Measurements from ENCODE around the gene EML1.

The EML1 gene

GRCh38 chr14:99793213-99794150 is at the start of gene EML1:
Gene EML1, plus strand, starts transcription at chr14:99793413. Its CDS starts 64 bp downstream, at chr14:99793477.
- Mint-ChIP-seq H3K27ac (no peak within 1 kb of the TSS), H3K4me1 (ENCODE audit: low read depth) (peaks cover 28% of the 10 kb centered on the region), H3K27me3 (peaks cover 21% of the 10 kb centered on the region), H3K9me3 (ENCODE audit: low read depth) (no peaks in the 10 kb centered on the region), H3K36me3 (no peaks in the 10 kb centered on the region), H3K4me3 (peak within 1 kb of the TSS; percentile 82)

- Mint-ChIP-seq H3K36me3 (no peaks in the 10 kb centered on the region), H3K27me3 (peaks cover 8% of the 10 kb centered on the region), H3K4me3 (no peak overlapping the region), H3K27ac (no peak overlapping the region), H3K9me3 (ENCODE audit: low read depth) (no peaks in the 10 kb centered on the region), H3K4me1 (ENCODE audit: low read depth) (peaks cover 10% of the 10 kb centered on the region)
These were observed 48.9 kb upstream of the EML1 start for GRCh38 chr14:99744199-99744872.

- Mint-ChIP-seq H3K27me3 (peaks cover 4% of the 10 kb centered on the region), H3K4me3 (no peak overlapping the region), H3K36me3 (no peaks in the 10 kb centered on the region), H3K9me3 (ENCODE audit: low read depth) (no peaks in the 10 kb centered on the region), H3K27ac (no peak overlapping the region), H3K4me1 (ENCODE audit: low read depth) (peaks cover 10% of the 10 kb centered on the region)
These were observed 48.4 kb upstream of the EML1 start for GRCh38 chr14:99744873-99745224.

- Mint-ChIP-seq H3K27ac (no peak overlapping the region), H3K36me3 (no peaks in the 10 kb centered on the region), H3K4me3 (no peak overlapping the region), H3K4me1 (ENCODE audit: low read depth) (peaks cover 10% of the 10 kb centered on the region), H3K27me3 (peaks cover 4% of the 10 kb centered on the region), H3K9me3 (ENCODE audit: low read depth) (no peaks in the 10 kb centered on the region)
These were observed 47.8 kb upstream of the EML1 start for GRCh38 chr14:99745307-99745951.

- H3K9me3 Mint-ChIP-seq (ENCODE audit: low read depth) = no peaks in the 10 kb centered on the region
- H3K36me3 Mint-ChIP-seq = no peaks in the 10 kb centered on the region
- H3K27ac Mint-ChIP-seq = no peak overlapping the region
- H3K4me1 Mint-ChIP-seq (ENCODE audit: low read depth) = peaks cover 18% of the 10 kb centered on the region
- no peak overlapping the region for H3K4me3 Mint-ChIP-seq
- H3K27me3 Mint-ChIP-seq = peaks cover 9% of the 10 kb centered on the region
These were observed 46.0 kb upstream of the EML1 start for GRCh38 chr14:99747167-99747566.

- H3K4me3 Mint-ChIP-seq = no peak overlapping the region
- H3K27ac Mint-ChIP-seq = no peak overlapping the region
These were observed 45.5 kb upstream of the EML1 start for GRCh38 chr14:99747582-99748330.

GRCh38 chr14:99748529-99748928 is 44.7 kb upstream of the EML1 start:
- Mint-ChIP-seq H3K27ac (no peak overlapping the region), H3K27me3 (peaks cover 11% of the 10 kb centered on the region), H3K36me3 (no peaks in the 10 kb centered on the region), H3K4me1 (ENCODE audit: low read depth) (peaks cover 26% of the 10 kb centered on the region), H3K4me3 (no peak overlapping the region), H3K9me3 (ENCODE audit: low read depth) (no peaks in the 10 kb centered on the region)

More at GRCh38 chr14:99747582-99748330, 45.5 kb upstream of the EML1 start:
- Mint-ChIP-seq H3K36me3 (no peaks in the 10 kb centered on the region), H3K4me1 (ENCODE audit: low read depth) (peaks cover 22% of the 10 kb centered on the region), H3K9me3 (ENCODE audit: low read depth) (no peaks in the 10 kb centered on the region), H3K27me3 (peaks cover 8% of the 10 kb centered on the region)

- H3K27me3 Mint-ChIP-seq = peaks cover 12% of the 10 kb centered on the region
- H3K4me3 Mint-ChIP-seq = no peak overlapping the region
These were observed 44.1 kb upstream of the EML1 start for GRCh38 chr14:99749142-99749541.

GRCh38 chr14:99749763-99750715 is 43.2 kb upstream of the EML1 start:
- Mint-ChIP-seq H3K27me3 (peaks cover 16% of the 10 kb centered on the region), H3K4me3 (no peak overlapping the region), H3K27ac (no peak overlapping the region)

More at GRCh38 chr14:99749142-99749541, 44.1 kb upstream of the EML1 start:
- Mint-ChIP-seq H3K4me1 (ENCODE audit: low read depth) (peaks cover 29% of the 10 kb centered on the region), H3K27ac (no peak overlapping the region), H3K36me3 (no peaks in the 10 kb centered on the region), H3K9me3 (ENCODE audit: low read depth) (no peaks in the 10 kb centered on the region)

GRCh38 chr14:99750746-99751450 is 42.3 kb upstream of the EML1 start:
- Mint-ChIP-seq H3K27me3 (peaks cover 16% of the 10 kb centered on the region), H3K4me1 (ENCODE audit: low read depth) (peaks cover 28% of the 10 kb centered on the region), H3K36me3 (no peaks in the 10 kb centered on the region), H3K9me3 (ENCODE audit: low read depth) (no peaks in the 10 kb centered on the region), H3K27ac (no peak overlapping the region), H3K4me3 (no peak overlapping the region)

More at GRCh38 chr14:99749763-99750715, 43.2 kb upstream of the EML1 start:
- H3K4me1 Mint-ChIP-seq (ENCODE audit: low read depth) = peaks cover 29% of the 10 kb centered on the region
- H3K36me3 Mint-ChIP-seq = no peaks in the 10 kb centered on the region
- H3K9me3 Mint-ChIP-seq (ENCODE audit: low read depth) = no peaks in the 10 kb centered on the region

GRCh38 chr14:99751539-99752485 is 41.4 kb upstream of the EML1 start:
- no peaks in the 10 kb centered on the region for H3K9me3 Mint-ChIP-seq (ENCODE audit: low read depth)
- no peak overlapping the region for H3K4me3 Mint-ChIP-seq
- H3K27ac Mint-ChIP-seq = no peak overlapping the region
- H3K27me3 Mint-ChIP-seq = peaks cover 18% of the 10 kb centered on the region
- H3K4me1 Mint-ChIP-seq (ENCODE audit: low read depth) = peaks cover 23% of the 10 kb centered on the region
- no peaks in the 10 kb centered on the region for H3K36me3 Mint-ChIP-seq

- peaks cover 18% of the 10 kb centered on the region for H3K27me3 Mint-ChIP-seq
- H3K4me3 Mint-ChIP-seq = no peak overlapping the region
- no peak overlapping the region for H3K27ac Mint-ChIP-seq
- H3K4me1 Mint-ChIP-seq (ENCODE audit: low read depth) = peaks cover 19% of the 10 kb centered on the region
- H3K36me3 Mint-ChIP-seq = no peaks in the 10 kb centered on the region
- no peaks in the 10 kb centered on the region for H3K9me3 Mint-ChIP-seq (ENCODE audit: low read depth)
These were observed 40.6 kb upstream of the EML1 start for GRCh38 chr14:99752486-99753121.
